HG03280 (cell line): ENCODE results near the gene GNA15.
"Not testable (repeated sequence)": the region's sequence is repeated elsewhere in the genome, so short reads cannot be mapped to it uniquely, and the experiment has no call there.

Experiments
- ATAC-seq: cut with Tn5 transposase; IDR thresholded peaks from one replicate; pipeline ENCODE4 v1.9.1; 2021; ENCODE audit warnings: mild to moderate bottlenecking, moderate library complexity; ENCODE audit not compliant: unreplicated experiment

Gene GNA15

GRCh38 chr19:3167533-3168272 lies 31.9 kb downstream of the GNA15 start:
- no peak for ATAC-seq

- no peak for ATAC-seq
These were observed 36.2 kb downstream of the GNA15 start for GRCh38 chr19:3171894-3172672.

GRCh38 chr19:3172673-3173000 lies 36.8 kb downstream of the GNA15 start:
- ATAC-seq: not testable (repeated sequence)

- ATAC-seq: no peak
These were observed 40.2 kb downstream of the GNA15 start for GRCh38 chr19:3175781-3176714.

GRCh38 chr19:3176715-3177501 lies 41.1 kb downstream of the GNA15 start:
- no peak for ATAC-seq

GRCh38 chr19:3178377-3178972 lies 42.6 kb downstream of the GNA15 start, which contains the start of gene S1PR4:
TSS of gene S1PR4 (plus strand) at chr19:3178769. CDS start at chr19:3178793, 24 bp downstream.
- ATAC-seq: peak; percentile 48

- ATAC-seq: peak; percentile 28
These were observed 43.3 kb downstream of the GNA15 start for GRCh38 chr19:3178973-3179738.

GRCh38 chr19:3179739-3180293 lies 44.0 kb downstream of the GNA15 start:
- ATAC-seq: no peak

- ATAC-seq: no peak
These were observed 48.1 kb downstream of the GNA15 start for GRCh38 chr19:3183721-3184641.

- peak; percentile 25 for ATAC-seq
These were observed 49.1 kb downstream of the GNA15 start for GRCh38 chr19:3184847-3185460.

GRCh38 chr19:3185461-3186159 lies 49.8 kb downstream of the GNA15 start, which contains the start of gene NCLN:
TSS of gene NCLN (plus strand) at chr19:3185930. CDS start at chr19:3186031, 101 bp downstream.
- ATAC-seq: peak; percentile 78

- ATAC-seq: peak; percentile 1
These were observed 50.4 kb downstream of the GNA15 start for GRCh38 chr19:3186160-3186688.

GRCh38 chr19:3186891-3187661 lies 51.2 kb downstream of the GNA15 start:
- no peak for ATAC-seq

- no peak for ATAC-seq
These were observed 52.1 kb downstream of the GNA15 start for GRCh38 chr19:3187662-3188511.
